MM.1S (cell line): ENCODE measurements around the gene CCDC85C.

Experiments
- CTCF ChIP-seq: fragments of 300-600 bp; sonication (generic); IDR thresholded peaks from 2 replicates; pipeline ENCODE4 v1.5.1; 2016; ENCODE audit warnings: antibody characterized with exemption, low read length, mixed read lengths
- EZH2 ChIP-seq: fragments of 300-600 bp; sonication (generic); optimal IDR thresholded peaks from 2 replicates; pipeline ENCODE3; 2017; ENCODE audit warnings: low read depth, mild to moderate bottlenecking, antibody characterized with exemption, low read length, mixed read lengths

- TF ChIP-seq CTCF (no peak), EZH2 (no peak)
These were observed 2.4 kb upstream of the CCDC85C start for GRCh38 chr14:99606359-99606758.
